ENCODE data around the gene BRINP1.

BRINP1 gene

DNA sequence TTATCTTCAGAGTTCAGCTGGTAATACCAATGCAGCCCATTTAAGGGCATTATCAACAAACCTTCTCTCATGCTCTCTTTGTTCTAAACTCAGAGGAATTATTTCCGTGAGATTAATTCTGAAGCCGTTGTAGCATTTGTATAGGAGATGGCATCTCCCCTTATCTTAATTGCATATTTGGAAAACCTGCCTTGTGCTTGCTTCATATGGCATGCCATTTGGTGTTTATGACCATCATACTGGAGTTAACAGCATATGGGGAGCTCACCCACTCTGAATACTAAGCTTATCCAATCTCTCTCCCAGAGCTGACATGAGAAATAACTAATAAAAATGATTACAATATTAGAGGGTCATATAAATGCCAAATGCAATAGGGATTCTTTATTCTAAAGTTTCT is 243.2 kb downstream of the BRINP1 start:
- H3K4me3 ChIP-seq (ENCODE audit: low read length) = no peak overlapping the region
- TF ChIP-seq, protein P1, sequence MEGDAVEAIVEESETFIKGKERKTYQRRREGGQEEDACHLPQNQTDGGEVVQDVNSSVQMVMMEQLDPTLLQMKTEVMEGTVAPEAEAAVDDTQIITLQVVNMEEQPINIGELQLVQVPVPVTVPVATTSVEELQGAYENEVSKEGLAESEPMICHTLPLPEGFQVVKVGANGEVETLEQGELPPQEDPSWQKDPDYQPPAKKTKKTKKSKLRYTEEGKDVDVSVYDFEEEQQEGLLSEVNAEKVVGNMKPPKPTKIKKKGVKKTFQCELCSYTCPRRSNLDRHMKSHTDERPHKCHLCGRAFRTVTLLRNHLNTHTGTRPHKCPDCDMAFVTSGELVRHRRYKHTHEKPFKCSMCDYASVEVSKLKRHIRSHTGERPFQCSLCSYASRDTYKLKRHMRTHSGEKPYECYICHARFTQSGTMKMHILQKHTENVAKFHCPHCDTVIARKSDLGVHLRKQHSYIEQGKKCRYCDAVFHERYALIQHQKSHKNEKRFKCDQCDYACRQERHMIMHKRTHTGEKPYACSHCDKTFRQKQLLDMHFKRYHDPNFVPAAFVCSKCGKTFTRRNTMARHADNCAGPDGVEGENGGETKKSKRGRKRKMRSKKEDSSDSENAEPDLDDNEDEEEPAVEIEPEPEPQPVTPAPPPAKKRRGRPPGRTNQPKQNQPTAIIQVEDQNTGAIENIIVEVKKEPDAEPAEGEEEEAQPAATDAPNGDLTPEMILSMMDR (conservative IDR thresholded peaks at IDR 0.05; ENCODE audit: low read length) = no peak
- no peak for DNase-seq (ENCODE audit: low read depth)

DNA sequence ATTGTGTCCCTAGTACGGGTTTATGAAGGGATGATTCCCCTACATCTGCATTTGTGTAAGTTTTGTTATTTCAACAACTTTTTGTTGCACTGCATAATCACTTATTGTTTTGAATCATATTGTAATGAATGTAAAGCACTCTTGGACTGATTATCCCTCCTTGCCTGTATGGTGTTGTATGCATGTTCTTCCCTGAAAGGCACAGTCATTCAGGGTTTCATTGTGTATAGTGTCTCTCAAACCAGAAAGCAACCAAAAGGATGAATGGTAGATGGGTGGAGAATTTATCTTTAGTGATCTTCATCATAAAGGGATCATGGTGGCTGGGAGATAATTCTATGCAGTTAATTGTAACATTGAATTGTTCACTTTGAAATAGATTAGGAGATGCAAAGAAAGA is 247.3 kb downstream of the BRINP1 start:
- DNase-seq (ENCODE audit: low read depth) = no peak
- TF ChIP-seq, protein P1 (conservative IDR thresholded peaks at IDR 0.05; ENCODE audit: low read length) = no peak
- no peak overlapping the region for H3K4me3 ChIP-seq (ENCODE audit: low read length)

DNA sequence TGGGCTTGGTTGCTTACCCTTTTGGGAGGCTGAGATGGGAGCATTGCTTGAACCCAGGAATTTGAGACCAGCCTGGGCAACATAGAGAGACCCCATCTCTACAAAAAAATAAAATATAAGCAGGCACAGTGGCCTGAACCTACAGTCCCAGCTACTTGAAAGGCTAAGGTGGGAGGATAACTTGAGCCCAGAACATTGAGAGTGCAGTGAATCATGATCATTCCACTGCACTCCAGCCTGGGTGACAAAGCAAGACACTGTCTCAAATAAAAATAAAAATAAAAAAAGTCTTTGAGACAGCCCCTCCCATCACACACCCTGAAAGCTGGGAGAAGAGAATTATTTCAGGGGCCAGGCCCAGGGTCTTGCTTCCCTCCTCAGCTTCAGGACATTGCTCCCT is 251.8 kb downstream of the BRINP1 start:
- DNase-seq (ENCODE audit: low read depth) = no peak
- no peak overlapping the region for H3K4me3 ChIP-seq (ENCODE audit: low read length)
- TF ChIP-seq, protein P1 (conservative IDR thresholded peaks at IDR 0.05; ENCODE audit: low read length) = no peak
